H1 (cell line): Measurements from ENCODE around the gene AK8. TPM values are rescaled to one million over a fixed set of nuclear protein-coding genes. Genes with fewer than 3 reads are reported as not detected.

Source experiments
- CTCF ChIA-PET: fragments of 300-600 bp; sonication (Branson Sonifier 250); formaldehyde crosslinking; loops from one replicate; lab custom pipeline; 2021; ENCODE audit not compliant: partially characterized antibody; lab: Charles Lee
- POLR2A ChIA-PET: fragments of 300-600 bp; sonication (Branson Sonifier 250); formaldehyde crosslinking; loops from one replicate; lab custom pipeline; 2021; ENCODE audit warnings: inconsistent platforms; ENCODE audit not compliant: partially characterized antibody; lab: Charles Lee
- DNase-seq, 2 experiments: peaks; one replicate each; pipeline versions ENCODE4 v3.0.0 to v3.0.0-alpha.2; 2010 to 2022; ENCODE audit warnings: low spot score in 2 of 2, low read depth in 1 of 2, mixed read lengths in 1 of 2
- FAIRE-seq: peaks from 2 replicates; lab custom pipeline; 2011; peaks lifted over from hg19 to GRCh38; lab: Jason Lieb, UNC
- H2AFZ ChIP-seq: 2 replicates; pipeline ENCODE4 v1.8.1; 2012; ENCODE audit warnings: low read length, inconsistent platforms
- H2AK5ac ChIP-seq: 2 replicates; pipeline ENCODE4 v1.6.1; 2013; ENCODE audit warnings: low read depth, low read length
- H2BK120ac ChIP-seq: replicated peaks from 2 replicates; pipeline ENCODE3; 2013; ENCODE audit warnings: low read depth, low read length, inconsistent platforms
- H2BK12ac ChIP-seq: 2 replicates; pipeline ENCODE4 v1.6.1; 2013; ENCODE audit warnings: low read depth, low read length
- H2BK15ac ChIP-seq: 2 replicates; pipeline ENCODE4 v1.6.1; 2013; ENCODE audit warnings: low read length
- H2BK20ac ChIP-seq: 2 replicates; pipeline ENCODE4 v1.6.1; 2013; ENCODE audit warnings: low read length
- H2BK5ac ChIP-seq: 2 replicates; pipeline ENCODE4 v1.6.1; 2013; ENCODE audit warnings: low read depth, low read length
- H3K14ac ChIP-seq: 2 replicates; pipeline ENCODE4 v1.6.1; 2013; ENCODE audit warnings: inconsistent platforms; ENCODE audit not compliant: insufficient read length
- H3K18ac ChIP-seq: 2 replicates; pipeline ENCODE4 v1.6.1; 2013; ENCODE audit warnings: low read length; ENCODE audit errors: extremely low read depth
- H3K23ac ChIP-seq: 2 replicates; pipeline ENCODE4 v1.6.1; 2013; ENCODE audit warnings: inconsistent platforms; ENCODE audit not compliant: insufficient read length
- H3K23me2 ChIP-seq: 2 replicates; pipeline ENCODE4 v1.6.1; 2013; ENCODE audit warnings: low read depth, low read length
- H3K27ac ChIP-seq: 2 replicates; pipeline ENCODE4 v1.6.1; 2011; ENCODE audit warnings: low read depth, low read length, inconsistent platforms
- H3K27me3 ChIP-seq, 4 experiments: replicated peaks in 1 of 4; 1 replicate in 1 of 4; 2 replicates in 3 of 4; pipeline versions ENCODE4 v1.6.1 to v1.8.1; 2011 to 2013; ENCODE audit warnings: low read length in 3 of 4, mild to moderate bottlenecking in 3 of 4, inconsistent platforms in 2 of 4, mixed read lengths in 2 of 4, moderate library complexity in 1 of 4; ENCODE audit not compliant: control insufficient read depth in 3 of 4, insufficient read depth in 3 of 4; ENCODE audit errors: extremely low read depth in 1 of 4
- H3K36me3 ChIP-seq, 4 experiments: 2 replicates each; pipeline versions ENCODE4 v1.6.1 to v1.8.1; 2011 to 2013; ENCODE audit warnings: mild to moderate bottlenecking in 4 of 4, low read length in 3 of 4, moderate library complexity in 2 of 4, control low read depth in 1 of 4, inconsistent platforms in 1 of 4; ENCODE audit not compliant: insufficient read depth in 4 of 4, control insufficient read depth in 2 of 4
- H3K4ac ChIP-seq: replicated peaks from 2 replicates; pipeline ENCODE3; 2013; ENCODE audit warnings: low read length, low read depth, mixed read lengths, inconsistent platforms; ENCODE audit not compliant: insufficient read length
- H3K4me1 ChIP-seq, 4 experiments: replicated peaks in 1 of 4; 1 replicate in 1 of 4; 2 replicates in 3 of 4; pipeline versions ENCODE4 v1.6.1 to v1.8.1; 2011 to 2013; ENCODE audit warnings: low read length in 3 of 4, inconsistent platforms in 2 of 4, mixed read lengths in 1 of 4; ENCODE audit not compliant: insufficient read depth in 4 of 4, control insufficient read depth in 3 of 4
- H3K4me2 ChIP-seq, 2 experiments: 2 replicates each; pipeline versions ENCODE4 v1.6.1 to v1.8.1; 2011 to 2013; ENCODE audit warnings: low read depth in 2 of 2, low read length in 2 of 2, control low read depth in 1 of 2, inconsistent platforms in 1 of 2, mild to moderate bottlenecking in 1 of 2; ENCODE audit not compliant: insufficient read depth in 1 of 2
- H3K4me3 ChIP-seq, 4 experiments: fragments of 200-600, 300-600 bp in 1 of 4; sonication (generic), shearing (Covaris generic), sonication (Bioruptor Twin) in 1 of 4; 2 replicates each; pipeline versions ENCODE4 v1.5.1 to v1.8.1; 2011 to 2016; ENCODE audit warnings: low read length in 4 of 4, low read depth in 3 of 4, control low read depth in 2 of 4, inconsistent platforms in 2 of 4, mild to moderate bottlenecking in 2 of 4, mixed read lengths in 1 of 4, moderate library complexity in 1 of 4; ENCODE audit not compliant: insufficient read depth in 2 of 4; ENCODE audit errors: extremely low read depth in 1 of 4
- H3K56ac ChIP-seq: replicated peaks from 2 replicates; pipeline ENCODE3; 2013; ENCODE audit warnings: low read depth, mild to moderate bottlenecking, mixed read lengths, low read length, inconsistent platforms; ENCODE audit not compliant: insufficient read length
- H3K79me1 ChIP-seq: 2 replicates; pipeline ENCODE4 v1.6.1; 2013; ENCODE audit warnings: low read depth, low read length, control low read depth
- H3K79me2 ChIP-seq, 2 experiments: 2 replicates each; pipeline versions ENCODE4 v1.6.1 to v1.8.1; 2012 to 2013; ENCODE audit warnings: low read length in 2 of 2, mild to moderate bottlenecking in 2 of 2, inconsistent platforms in 1 of 2; ENCODE audit not compliant: insufficient read depth in 2 of 2, control insufficient read depth in 1 of 2
- H3K9ac ChIP-seq, 4 experiments: replicated peaks in 1 of 4; 1 replicate in 1 of 4; 2 replicates in 3 of 4; pipeline versions ENCODE4 v1.6.1 to v1.8.1; 2011 to 2013; ENCODE audit warnings: low read depth in 3 of 4, low read length in 3 of 4, control low read depth in 2 of 4, mild to moderate bottlenecking in 2 of 4, moderate library complexity in 2 of 4, inconsistent platforms in 1 of 4; ENCODE audit errors: extremely low read depth in 1 of 4
- H3K9me3 ChIP-seq, 2 experiments: 2 replicates each; pipeline versions ENCODE4 v1.6.1 to v1.8.1; 2012 to 2013; ENCODE audit warnings: mild to moderate bottlenecking in 2 of 2, moderate library complexity in 2 of 2, control low read depth in 1 of 2, inconsistent platforms in 1 of 2, low read depth in 1 of 2, low read length in 1 of 2, mixed read lengths in 1 of 2; ENCODE audit not compliant: insufficient read depth in 2 of 2
- H4K20me1 ChIP-seq, 2 experiments: replicated peaks in 1 of 2; 2 replicates each; pipeline versions ENCODE3 to v1.8.1; 2011 to 2013; ENCODE audit warnings: inconsistent platforms in 2 of 2, low read length in 2 of 2, mild to moderate bottlenecking in 1 of 2; ENCODE audit not compliant: insufficient read depth in 2 of 2, control insufficient read depth in 1 of 2
- H4K5ac ChIP-seq: 2 replicates; pipeline ENCODE4 v1.6.1; 2013; ENCODE audit warnings: low read length, low read depth, mixed read lengths, inconsistent platforms; ENCODE audit not compliant: insufficient read length
- H4K8ac ChIP-seq: 2 replicates; pipeline ENCODE4 v1.8.0; 2013; ENCODE audit warnings: mild to moderate bottlenecking, moderate library complexity, low read length, inconsistent platforms; ENCODE audit not compliant: insufficient read depth; ENCODE audit errors: extremely low read depth
- H4K91ac ChIP-seq: replicated peaks from 2 replicates; pipeline ENCODE3; 2013; ENCODE audit warnings: low read length, mixed read lengths, inconsistent platforms; ENCODE audit not compliant: insufficient read length
- CBX8 ChIP-seq: fragments of 300-800, 300-1000 bp; sonication (generic); IDR thresholded peaks from 2 replicates; pipeline ENCODE4 v1.7.1; 2016; ENCODE audit warnings: low read depth, low read length, borderline replicate concordance
- CEBPB ChIP-seq: IDR thresholded peaks from 2 replicates; pipeline ENCODE4 v1.6.1; 2012; ENCODE audit warnings: low read depth, low read length
- CHD1 ChIP-seq: IDR thresholded peaks from 2 replicates; pipeline ENCODE4 v1.6.1; 2012; ENCODE audit warnings: low read depth, low read length, improper control_type of control experiment
- CREB1 ChIP-seq: IDR thresholded peaks from 2 replicates; pipeline ENCODE4 v1.6.1; 2012; ENCODE audit warnings: inconsistent platforms
- EP300 ChIP-seq, 2 experiments: IDR thresholded peaks; 1 replicate in 1 of 2; 2 replicates in 1 of 2; pipeline ENCODE4 v1.6.1; 2011 to 2012; ENCODE audit warnings: low read depth in 2 of 2, low read length in 2 of 2, mild to moderate bottlenecking in 2 of 2, borderline replicate concordance in 1 of 2, inconsistent platforms in 1 of 2, moderate library complexity in 1 of 2
- HDAC6 ChIP-seq: IDR thresholded peaks from one replicate; pipeline ENCODE4 v1.7.1; 2012; ENCODE audit warnings: low read depth, mild to moderate bottlenecking, inconsistent platforms, low read length, moderate library complexity
- JUND ChIP-seq: IDR thresholded peaks from 2 replicates; pipeline ENCODE4 v1.6.1; 2011; ENCODE audit warnings: mild to moderate bottlenecking, improper control_type of control experiment, low read length
- NRF1 ChIP-seq: IDR thresholded peaks from 2 replicates; pipeline ENCODE4 v1.6.1; 2011; ENCODE audit warnings: mild to moderate bottlenecking, low read depth, low read length, improper control_type of control experiment
- POU5F1 ChIP-seq: IDR thresholded peaks from 2 replicates; pipeline ENCODE4 v1.6.1; 2011; ENCODE audit warnings: low read depth, mild to moderate bottlenecking, low read length, moderate library complexity
- RBBP5 ChIP-seq: IDR thresholded peaks from 2 replicates; pipeline ENCODE4 v1.7.1; 2012; ENCODE audit warnings: low read depth, mild to moderate bottlenecking, inconsistent platforms, low read length, moderate library complexity, borderline replicate concordance
- RXRA ChIP-seq: IDR thresholded peaks from 2 replicates; pipeline ENCODE4 v1.6.1; 2011; ENCODE audit warnings: low read depth, mild to moderate bottlenecking, low read length, moderate library complexity; ENCODE audit not compliant: insufficient read depth
- SIN3A ChIP-seq, 2 experiments: IDR thresholded peaks in 1 of 2; conservative IDR thresholded peaks in 1 of 2; 2 replicates each; pipeline ENCODE4 v1.6.1; 2011 to 2012; ENCODE audit warnings: low read length in 2 of 2, improper control_type of control experiment in 1 of 2, low read depth in 1 of 2, mild to moderate bottlenecking in 1 of 2
- YY1 ChIP-seq: IDR thresholded peaks from 2 replicates; pipeline ENCODE4 v1.6.1; 2011; ENCODE audit warnings: low read depth, mild to moderate bottlenecking, low read length
- ZNF274 ChIP-seq: IDR thresholded peaks from 2 replicates; pipeline ENCODE4 v1.7.0; 2012; ENCODE audit warnings: low read length, borderline replicate concordance; ENCODE audit errors: extremely low read depth
- WGBS, 2 experiments: shearing (Covaris generic) in 1 of 2; methylation state at CpG; one replicate each; pipeline versions ENCODE4 v1.1.6 to v1.1.7; 2013 to 2015; ENCODE audit warnings: low lambda C conversion rate in 2 of 2, mixed read lengths in 2 of 2, inconsistent platforms in 1 of 2, low coverage in 1 of 2, missing lambda C conversion rate in 1 of 2; ENCODE audit not compliant: insufficient replicate concordance in 2 of 2, insufficient coverage in 1 of 2, insufficient read length in 1 of 2; ENCODE audit errors: extremely low coverage in 1 of 2, missing lambda C conversion rate in 1 of 2; 5-methylcytosine and 5-hydroxymethylcytosine counted together
- polyA plus RNA-seq, 7 experiments: library from polyadenylated mRNA; depleted of rRNA in 3 of 7; stranded (reverse) in 5 of 7; unstranded in 2 of 7; fragments of >200 nt in 5 of 7; fragments of 200-250 nt in 2 of 7; gene quantifications; 1 replicate in 5 of 7; 2 replicates in 1 of 7; 4 replicates in 1 of 7; pipeline versions ENCODE4 v1.2.1 to v1.2.3, GENCODE V29; 2011 to 2013; ENCODE audit warnings: missing spikeins in 2 of 7, mixed read lengths in 2 of 7
- total RNA-seq: library from RNA; stranded (reverse); fragmentation: NEBNext Ultra II Directional; extraction: Animal tissue kit (Norgen Biotek cat#: 25700); gene quantifications from 2 replicates; pipeline ENCODE4 v1.2.1, GENCODE V29; 2021

The AK8 gene
- total and polyA plus RNA-seq, 2 of the 8 experiments (the other 6 are each of a cell fraction or from before 2014, with no cell fraction given) = 0.35 to 0.48 TPM

GRCh38 chr9:132690696-132691095 lies 187.4 kb downstream of the AK8 start:
- FAIRE-seq = no peak
- CTCF ChIA-PET = interaction anchor here (0.7 to 5.2 kb wide), 3 partner anchors 17 to 109 kb away, joined by 3 to 29 read pairs (median 3); no protein-coding TSS in a partner anchor

More at GRCh38 chr9:132690696-132691095, 187.4 kb downstream of the AK8 start:
- no peak overlapping the region for H3K27ac ChIP-seq
- 94% methylated on average over 1 of the region's 1 CpG; no CpG with 5 or more reads in 1 of the 2 experiments for WGBS, 2 experiments
- no peak overlapping the region for H3K4me3 ChIP-seq
- no peak for TF ChIP-seq CEBPB
- no peak for TF ChIP-seq CREB1
- no peak for TF ChIP-seq ZNF274
- no peak for TF ChIP-seq YY1
- no peak for TF ChIP-seq EP300 (IDR thresholded peaks at IDR 0.05; ENCODE audit: borderline replicate concordance in 1 of 2, low read depth in 2 of 2, low read length in 2 of 2)
- TF ChIP-seq NRF1 = no peak
- TF ChIP-seq RBBP5 = no peak
- TF ChIP-seq JUND = no peak
- TF ChIP-seq SIN3A (conservative IDR thresholded peaks at IDR 0.05 in 1 of 2, IDR thresholded peaks at IDR 0.05 in 1 of 2; ENCODE audit: low read depth in 1 of 2, low read length in 2 of 2) = no peak
- no peak for TF ChIP-seq CBX8
- TF ChIP-seq POU5F1 = no peak
- TF ChIP-seq HDAC6 = no peak
- TF ChIP-seq RXRA = no peak
- no peak for TF ChIP-seq CHD1
- TF ChIP-seq, all 59 proteins: peak for 0
- Histone ChIP-seq H3K9me3 (peaks cover 0 to under 1% of the 10 kb centered on the region in 2 experiments; a peak in 1 of 4 replicates), H3K27me3 (no peaks in the 10 kb centered on the region), H3K79me2 (0 out of 4 replicates have a peak, but pooled peaks cover 0 to 8% of the 10 kb centered on the region in 2 experiments), H3K23me2 (no peaks in the 10 kb centered on the region), H2BK15ac (no peak overlapping the region), H3K79me1 (no peaks in the 10 kb centered on the region), H3K18ac (no peak overlapping the region), H3K36me3 (peaks cover 10 to 54% (median 35%) of the 10 kb centered on the region in 4 experiments), H3K4ac (no peak overlapping the region), H3K56ac (no peak overlapping the region), H2AFZ (no peak overlapping the region), H2BK12ac (no peak overlapping the region), H4K5ac (no peak overlapping the region), H3K23ac (no peak overlapping the region), H2BK5ac (no peak overlapping the region), H3K14ac (no peak overlapping the region), H4K8ac (no peak overlapping the region), H4K20me1 (peaks cover 7% of the 10 kb centered on the region in 2 experiments), H4K91ac (no peak overlapping the region), H2BK20ac (no peak overlapping the region), H3K4me1 (no peaks in the 10 kb centered on the region), H2BK120ac (no peak overlapping the region), H3K9ac (no peak overlapping the region), H2AK5ac (no peak overlapping the region), H3K4me2 (no peak overlapping the region)
- no peak for DNase-seq
- POLR2A ChIA-PET = interaction anchor here (0.6 kb wide), 1 partner anchor 16 kb away, joined by 3 read pairs; no protein-coding TSS in a partner anchor
